Stimulated activated CD4-positive, alpha-beta T cell treated with anti-CD3 and anti-CD28 coated beads, Interleukin-2, amount 100 ng/mL, for 24 hours (primary cell): Measurements from ENCODE around the gene UBE2G1.
"Not testable (repeated sequence)": the region's sequence is repeated elsewhere in the genome, so short reads cannot be mapped to it uniquely, and the experiment has no call there.

Experiments used
- DNase-seq, 2 donors: peaks; one replicate each; pipeline ENCODE4 v3.0.0-alpha.2; 2020

UBE2G1 gene

DNA sequence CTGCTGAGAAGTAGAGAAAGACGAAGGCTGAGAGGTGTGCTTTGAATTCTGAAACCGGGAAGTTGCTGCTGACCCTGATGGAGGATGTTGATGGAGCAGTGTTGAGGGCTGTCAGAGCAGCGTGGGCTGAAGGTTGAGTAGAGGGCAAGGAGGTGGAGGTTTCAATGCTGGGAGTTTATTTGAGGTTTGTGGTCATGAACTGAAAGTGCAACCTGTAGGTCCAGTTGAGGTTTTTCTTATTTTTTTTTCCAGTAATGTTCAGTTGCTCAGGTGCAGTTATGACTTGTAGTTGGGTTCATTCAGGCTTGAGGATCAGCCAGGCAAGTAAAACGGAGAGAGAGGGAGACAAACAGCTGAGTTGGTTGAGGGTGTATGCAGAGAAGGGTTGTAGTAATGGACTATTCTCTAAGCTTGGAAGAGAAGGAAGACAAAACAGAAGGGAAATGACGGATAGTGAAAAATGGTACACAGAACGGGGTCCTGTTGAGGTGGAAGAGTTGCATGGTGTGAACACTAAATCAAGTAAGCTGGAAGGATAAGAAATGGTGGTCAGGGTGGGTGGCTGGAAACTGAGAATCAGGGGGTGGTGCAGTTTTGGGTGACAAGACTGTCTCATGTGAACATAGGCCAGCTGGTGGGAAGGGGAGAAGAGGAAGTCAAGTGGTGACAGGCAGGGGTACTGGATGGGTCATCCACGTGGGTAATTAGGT is 8.7 kb upstream of the UBE2G1 start:
- peak; percentile 57 to 73 for DNase-seq

DNA sequence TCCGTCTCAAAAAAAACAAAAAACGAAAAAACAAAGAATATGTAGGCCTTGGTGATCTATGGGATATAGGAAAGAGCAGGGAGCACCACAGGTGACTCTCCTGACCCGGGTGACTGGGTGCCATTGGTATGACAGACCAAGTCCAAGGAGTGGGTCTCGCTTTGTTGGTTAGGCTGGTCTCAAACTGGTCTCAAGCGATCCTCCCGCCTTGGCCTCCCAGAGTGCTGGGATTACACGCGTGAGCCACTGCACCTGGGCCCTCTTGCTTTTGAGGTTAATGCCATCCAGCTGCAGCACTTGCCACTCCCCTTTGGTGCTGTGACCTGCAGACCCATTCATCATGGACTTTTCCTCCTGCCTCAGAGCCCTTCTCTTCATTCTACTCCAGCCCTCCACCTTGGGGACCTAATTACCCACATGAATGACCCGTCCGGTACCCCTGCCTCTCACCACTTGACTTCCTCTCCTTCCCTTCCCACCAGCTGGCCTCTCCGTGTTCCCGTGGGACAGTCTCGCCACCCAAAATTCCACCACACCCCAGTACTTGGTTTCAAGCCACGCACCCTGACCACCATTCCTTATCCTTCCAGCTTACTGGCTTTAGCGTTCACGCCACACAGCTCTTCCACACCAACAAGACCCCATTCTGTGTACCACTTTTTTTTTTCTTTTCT is 3.2 kb upstream of the UBE2G1 start:
- no peak for DNase-seq

DNA sequence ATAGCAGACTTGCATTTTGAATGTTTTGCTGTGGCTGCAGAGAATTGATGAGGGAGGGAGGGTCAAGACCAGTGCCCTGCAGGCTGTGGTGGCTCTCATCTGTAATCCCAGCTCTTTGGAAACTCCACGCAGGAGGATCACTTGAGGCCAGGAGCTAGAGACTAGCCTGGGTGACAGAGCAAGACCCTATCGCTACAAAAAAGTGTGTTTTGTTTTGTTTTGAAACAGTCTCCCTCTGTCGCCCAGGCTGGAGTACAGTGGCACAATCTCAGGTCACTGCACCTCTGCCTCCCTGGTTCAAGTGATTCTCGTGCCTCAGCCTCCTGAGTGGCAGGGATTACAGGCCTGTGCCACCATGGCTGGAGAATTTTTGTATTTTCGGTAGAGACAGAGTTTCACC is 1.9 kb upstream of the UBE2G1 start:
- DNase-seq, result no peak

DNA sequence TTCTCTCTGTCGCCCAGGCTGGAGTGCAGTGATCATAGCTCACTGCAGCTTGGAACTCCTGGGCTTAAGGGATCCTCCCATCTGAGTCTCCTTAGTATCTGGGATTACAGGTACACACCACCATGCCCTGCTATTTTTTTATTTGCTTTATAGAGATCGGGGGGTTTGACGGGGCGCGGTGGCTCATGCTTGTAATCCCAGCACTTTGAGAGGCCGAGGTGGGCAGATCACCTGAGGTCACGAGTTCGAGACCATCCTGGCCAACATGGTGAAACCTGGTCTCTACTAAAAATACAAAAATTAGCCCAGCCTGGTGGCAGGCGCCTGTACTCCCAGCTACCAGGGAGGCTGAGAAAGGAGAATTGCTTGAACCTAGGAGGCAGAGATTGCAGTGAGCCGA is 702 bp upstream of the UBE2G1 start:
- DNase-seq, result not testable (repeated sequence)

DNA sequence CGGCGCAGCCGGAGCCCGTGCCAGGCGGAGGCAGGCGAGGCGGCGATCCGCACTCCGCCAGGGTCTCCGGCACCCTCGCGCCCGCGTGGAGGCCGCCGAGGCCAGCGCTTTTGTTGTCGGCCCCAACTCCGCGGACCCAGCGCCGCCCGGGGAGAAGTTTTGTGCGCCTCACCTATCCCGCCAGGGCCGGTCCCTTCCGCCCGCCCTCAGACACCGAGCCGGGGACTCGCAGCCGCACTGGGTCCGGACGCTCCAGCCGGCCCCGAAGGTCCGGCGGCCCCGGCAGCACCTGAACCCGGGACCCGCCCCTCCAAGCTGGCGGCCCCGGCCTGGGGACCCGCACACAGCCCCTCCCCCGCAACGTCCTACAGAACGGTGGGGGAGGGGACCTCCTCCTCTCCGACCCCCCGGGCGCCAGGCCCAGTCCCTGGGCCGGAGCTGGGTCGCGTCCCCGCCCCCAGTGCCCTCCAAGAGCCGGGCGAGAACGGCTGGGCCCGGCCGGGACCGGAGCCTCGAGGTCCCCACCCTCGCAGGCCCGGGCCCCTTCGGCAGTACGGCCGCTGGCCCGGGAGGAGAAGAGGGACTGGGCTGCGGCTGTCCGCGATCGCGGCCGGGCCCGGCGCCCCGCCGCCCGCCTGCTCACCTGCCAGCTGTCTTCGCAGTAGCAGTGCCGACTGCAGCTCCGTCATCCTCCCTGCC is 698 bp downstream of the UBE2G1 start:
- DNase-seq, result peak; percentile 43 to 51

DNA sequence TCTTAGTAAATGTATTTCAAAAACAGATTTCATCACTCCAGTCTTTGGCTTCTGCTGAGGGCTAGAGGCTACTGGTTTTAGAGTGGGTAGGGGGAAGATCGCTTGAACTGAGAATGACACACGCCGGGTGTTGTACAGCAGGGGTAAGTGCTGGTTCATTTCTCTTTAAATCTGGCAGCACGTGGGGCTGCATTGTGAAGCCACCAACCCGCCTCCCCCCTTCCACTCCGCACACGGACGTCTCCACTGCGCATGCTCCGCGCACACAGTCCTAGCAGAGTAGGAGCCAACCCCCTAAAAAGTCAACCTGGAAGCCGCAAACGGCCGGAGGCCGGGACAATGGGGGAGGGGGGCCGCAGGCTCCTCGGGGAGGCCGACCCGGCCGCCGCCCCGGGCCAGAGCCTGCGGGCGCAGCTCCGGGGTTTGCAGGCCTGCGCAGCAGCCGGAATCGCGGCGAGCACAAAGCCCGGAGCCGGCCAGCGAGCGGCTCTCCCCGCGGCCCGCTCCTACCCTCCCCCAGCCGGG is 1.3 kb downstream of the UBE2G1 start:
- DNase-seq, result peak; percentile 89

DNA sequence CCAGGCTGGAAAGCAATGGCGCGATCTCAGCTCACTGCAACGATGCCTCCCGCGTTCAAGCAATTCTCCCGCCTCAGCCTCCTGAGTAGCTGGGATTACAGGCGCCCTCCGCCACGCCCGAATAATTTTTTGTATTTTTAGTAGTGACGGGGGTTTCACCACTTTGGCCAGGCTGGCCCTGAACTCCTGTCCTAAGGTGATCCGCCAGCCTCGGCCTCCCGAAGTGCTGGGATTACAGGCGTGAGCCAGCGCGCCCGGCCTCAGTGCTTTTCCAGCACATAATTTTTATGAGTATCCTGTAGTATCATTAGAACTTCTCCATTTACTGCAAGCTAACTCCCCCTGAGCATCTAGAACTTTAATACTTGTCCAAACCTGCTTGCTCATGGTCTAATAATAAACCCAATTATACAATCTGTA is 1.8 kb downstream of the UBE2G1 start:
- no peak for DNase-seq

DNA sequence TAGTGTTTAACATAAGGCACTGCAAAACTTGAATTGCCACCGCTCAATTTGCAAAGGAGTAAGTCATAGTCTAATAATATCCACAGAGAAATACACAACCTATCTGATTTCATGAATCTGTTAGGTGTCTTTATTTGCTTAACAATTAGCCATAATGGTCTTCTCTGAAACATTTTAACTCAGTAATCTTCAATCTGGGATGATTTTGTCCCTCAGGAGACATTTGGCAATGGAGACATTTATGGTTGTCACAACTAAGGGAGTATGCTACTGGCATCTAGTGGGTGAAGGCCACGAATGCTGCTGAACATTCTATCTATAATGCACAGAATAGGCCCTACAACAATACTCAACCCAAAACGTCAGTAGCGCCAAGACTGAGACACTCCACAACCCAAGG is 4.3 kb downstream of the UBE2G1 start:
- no peak for DNase-seq

DNA sequence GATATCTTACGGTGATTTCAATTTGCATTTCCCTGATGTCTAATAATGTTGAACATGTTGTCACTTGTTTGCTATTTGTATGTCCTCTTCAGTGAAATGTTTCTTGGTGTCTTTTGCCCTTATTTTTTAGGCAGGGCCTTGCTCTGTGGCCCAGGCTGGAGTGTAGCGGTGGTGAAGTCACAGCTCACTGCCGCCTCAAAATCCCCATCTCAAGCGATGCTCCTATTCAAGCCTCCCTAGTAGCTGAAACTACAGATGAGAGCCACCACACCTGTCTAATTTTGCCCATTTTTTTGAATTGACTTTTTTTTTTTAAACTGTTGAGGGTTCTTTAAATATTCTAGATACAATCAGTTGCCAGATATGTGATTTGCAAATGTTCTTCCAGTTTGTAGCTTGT is 8.3 kb downstream of the UBE2G1 start:
- no peak for DNase-seq

DNA sequence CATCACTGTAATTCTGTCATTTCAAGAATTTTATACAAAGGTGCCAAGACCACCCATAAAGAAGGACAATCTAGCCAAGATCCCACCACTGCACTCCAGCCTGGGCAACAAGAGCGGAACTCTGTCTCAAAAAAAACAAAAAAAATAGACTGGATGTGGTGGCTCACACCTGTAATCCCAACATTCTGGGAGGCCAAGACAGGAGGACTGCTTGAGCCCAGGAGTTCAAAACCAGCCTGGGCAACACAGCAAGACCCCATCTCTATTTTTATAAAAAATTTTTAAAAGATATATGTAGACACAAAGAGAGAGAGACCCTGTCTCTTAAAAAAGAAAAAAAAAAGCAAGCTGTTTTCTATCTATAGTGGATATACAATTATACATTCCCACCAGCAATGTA is 8.8 kb downstream of the UBE2G1 start:
- DNase-seq, result no peak

DNA sequence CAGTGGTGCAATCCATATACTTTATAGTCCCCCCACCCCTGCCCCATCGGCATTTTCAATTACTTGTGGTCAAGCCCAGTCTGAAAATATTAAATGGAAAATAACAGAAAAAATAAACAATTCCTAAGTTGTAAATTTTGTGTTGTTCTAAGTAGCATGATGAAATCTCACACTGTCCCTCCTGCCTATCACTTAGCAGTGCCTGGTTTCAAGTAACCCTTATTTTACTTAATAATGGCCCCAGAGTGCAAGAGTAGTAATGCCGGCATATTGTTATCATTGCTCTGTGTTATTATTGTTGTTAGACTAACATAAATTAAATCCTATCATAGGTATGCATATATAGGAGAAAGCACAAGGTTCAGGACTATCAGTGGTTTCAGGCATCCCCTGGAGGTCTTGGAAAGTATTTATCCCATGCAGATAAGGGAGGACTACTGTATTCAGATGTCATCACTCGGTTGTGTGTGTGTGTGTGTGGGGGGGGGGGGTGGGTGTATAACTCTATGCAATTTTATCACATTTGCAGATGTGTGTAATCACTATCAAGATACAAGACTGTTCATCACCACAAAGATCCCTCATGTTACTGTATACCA is 9.3 kb downstream of the UBE2G1 start:
- no peak for DNase-seq

DNA sequence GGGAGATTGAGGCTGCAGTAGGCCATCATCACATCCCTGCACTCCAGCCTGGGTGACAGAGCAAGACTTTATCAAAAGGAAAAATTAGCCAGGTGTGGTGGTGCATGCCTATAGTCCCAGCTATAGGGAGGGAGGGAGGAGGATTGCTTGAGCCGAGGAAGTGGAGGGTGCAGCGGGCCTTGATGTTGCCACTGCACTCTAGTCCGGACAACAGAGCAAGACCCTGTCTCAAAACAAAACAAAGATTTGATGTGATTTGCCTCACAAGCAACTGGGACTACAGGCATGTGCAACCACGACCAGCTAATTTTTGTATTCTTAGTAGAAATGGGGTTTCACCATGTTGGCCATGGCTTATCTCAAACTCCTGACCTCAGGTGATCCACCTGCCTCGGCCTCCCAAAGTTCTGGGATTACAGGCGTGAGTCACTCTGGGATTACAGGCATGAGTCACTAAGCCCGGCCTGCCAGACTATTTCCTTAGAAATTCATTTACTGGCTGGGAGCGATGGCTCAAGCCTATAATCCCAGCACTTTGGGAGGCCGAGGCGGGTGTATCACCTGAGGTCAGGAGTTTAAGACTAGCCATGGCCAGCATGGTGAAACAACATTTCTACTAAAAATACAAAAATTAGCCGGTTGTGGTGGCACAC is 11.5 kb downstream of the UBE2G1 start:
- DNase-seq, result no peak

DNA sequence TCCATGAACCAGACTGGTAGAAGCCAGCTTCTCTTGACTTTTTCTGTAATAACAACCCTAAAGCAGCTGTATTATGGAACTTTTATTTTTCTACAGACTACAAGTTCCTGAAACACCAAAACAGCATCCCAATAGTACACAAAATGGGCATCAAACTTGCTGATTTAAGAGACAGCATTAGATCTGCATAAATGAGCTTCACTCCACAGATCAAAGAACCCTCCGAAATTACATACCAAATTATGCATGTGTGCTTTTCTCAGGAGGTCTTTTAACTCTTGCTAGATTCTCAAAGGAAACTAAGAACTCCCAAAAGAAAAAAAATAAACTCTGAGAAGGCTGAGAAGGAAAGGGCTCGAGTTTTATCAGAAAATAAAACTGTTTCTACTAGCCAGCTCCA is 12.3 kb downstream of the UBE2G1 start:
- no peak for DNase-seq

DNA sequence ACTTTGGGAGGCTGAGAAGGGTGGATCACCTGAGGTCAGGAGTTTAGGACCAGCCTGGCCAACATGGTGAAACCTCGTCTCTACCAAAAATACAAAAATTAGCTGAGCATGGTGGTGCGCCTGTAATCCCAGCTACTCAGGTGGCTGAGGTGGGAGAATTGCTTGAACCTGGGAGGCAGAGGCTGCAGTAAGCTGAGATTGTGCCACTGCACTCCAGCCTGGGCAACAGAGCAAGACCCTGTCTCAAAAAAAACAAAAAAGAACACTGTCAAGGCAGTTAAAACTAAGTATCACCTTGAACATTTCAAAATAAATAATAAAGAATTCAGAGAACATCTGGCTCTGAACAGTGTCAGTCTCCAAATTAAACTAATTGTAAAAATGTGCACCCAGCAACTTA is 16.3 kb downstream of the UBE2G1 start:
- DNase-seq, result not testable (repeated sequence)

DNA sequence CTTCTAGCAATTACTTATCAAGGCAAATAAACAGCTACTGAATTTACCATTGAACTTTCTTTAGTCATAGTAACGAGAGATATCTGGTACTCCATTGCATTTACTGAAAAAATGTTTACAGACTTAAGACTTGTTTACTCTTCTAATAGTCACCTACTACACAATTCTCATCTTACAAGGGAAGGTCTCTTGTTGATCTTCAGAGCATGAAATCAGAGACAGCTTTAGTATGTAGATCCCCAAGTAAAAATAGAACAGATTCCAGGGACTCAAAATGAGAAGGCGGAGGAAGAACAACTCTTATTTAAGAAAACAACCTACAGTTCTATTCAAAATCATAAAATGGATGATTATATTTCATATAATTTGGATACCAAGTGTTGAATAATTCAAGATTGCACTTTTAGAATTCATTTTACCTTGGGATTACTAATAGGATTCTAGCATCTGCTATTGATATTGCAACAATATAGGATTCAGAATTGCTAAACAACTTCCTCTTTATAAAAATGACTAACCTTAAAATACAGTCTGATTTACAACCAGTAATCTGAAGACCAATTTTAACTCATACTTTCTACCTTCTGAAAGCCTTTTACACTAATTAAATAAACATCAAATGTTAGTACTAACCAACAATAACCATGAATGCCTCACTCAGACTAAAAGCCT is 20.8 kb downstream of the UBE2G1 start:
- no peak for DNase-seq

DNA sequence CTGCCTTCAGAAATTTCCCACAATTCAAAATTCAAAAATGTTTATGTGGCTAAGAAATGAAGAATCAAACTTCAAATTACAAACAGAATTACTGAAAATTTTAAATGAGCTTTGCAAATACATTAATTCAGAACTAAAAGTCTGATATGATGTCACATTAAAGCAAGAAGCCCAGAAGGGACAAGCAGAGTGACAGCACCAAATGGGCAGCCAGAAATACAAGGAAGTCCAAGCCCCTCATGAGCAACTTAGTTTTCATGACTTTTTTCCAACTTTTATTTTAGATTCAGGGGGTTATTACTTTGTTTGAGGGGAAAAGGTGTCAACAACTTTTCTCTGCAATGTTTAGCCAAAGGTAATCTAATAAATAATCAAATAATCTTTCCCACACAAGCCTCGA is 21.5 kb downstream of the UBE2G1 start:
- no peak for DNase-seq

DNA sequence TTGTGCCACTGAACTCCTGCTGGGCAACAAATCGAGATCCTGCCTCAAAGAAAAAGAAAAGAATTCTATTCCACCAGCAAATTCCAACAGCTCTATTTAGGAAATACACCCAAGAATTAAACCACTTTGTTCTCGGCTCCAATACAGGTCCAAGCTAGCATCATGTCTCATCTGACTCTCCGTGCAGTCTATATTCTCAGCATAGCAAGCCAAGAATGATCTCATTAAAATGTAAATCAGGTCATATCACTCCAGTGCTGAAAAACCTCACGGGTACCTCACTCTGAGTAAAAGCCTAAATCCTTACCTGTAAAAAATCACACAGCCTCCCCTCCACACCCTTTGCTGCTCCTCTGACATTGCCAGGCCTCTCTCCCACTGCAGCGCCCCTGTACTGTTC is 23.9 kb downstream of the UBE2G1 start:
- DNase-seq, result no peak

DNA sequence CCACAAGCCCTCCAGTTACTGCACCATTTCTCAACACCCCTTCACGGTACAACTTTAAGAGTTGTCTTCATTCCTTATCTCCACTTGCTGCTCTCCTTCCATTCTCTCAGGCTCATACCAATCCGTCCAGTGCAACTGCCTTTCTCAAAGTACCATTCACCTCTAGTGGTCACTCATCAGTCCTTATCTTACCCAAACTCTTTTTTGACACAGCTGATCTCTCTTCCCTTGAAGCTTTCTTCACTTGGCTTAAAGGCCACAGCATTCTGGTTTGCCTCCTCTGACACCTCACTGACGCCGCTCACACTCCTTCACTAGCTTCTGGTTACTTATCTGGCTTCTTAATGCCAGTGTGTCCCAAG is 24.9 kb downstream of the UBE2G1 start:
- DNase-seq, result no peak

DNA sequence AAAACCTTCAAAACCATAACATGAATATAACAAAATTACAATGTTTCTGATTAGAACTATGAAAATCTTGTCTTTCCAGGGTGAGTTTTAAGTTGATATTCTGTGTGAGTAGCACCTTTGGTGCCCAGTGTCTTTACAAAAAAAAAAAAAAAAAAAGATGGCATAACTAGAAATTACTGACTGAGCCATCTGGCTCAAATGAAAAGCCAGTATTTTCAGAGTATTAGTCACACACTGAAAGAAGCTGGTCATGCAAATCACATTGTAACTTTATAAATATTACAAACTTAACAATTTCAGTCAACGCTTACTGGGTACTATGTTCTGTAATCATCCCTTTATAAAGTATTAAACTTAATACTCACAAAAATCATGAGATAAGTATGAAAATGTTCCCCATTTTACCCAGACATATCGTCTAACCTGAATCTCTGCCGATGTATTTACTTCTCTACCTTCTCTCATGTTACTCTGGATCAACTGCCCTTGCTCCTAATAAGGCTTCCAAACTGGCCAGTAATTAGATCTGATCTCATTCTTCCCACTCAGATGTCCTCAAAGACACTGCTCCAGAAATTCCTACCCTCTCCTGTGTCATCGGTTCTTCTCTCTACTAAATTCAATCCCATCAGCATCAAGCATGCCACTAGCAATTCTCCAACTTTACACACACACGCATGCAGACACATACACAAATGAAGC is 25.4 kb downstream of the UBE2G1 start:
- no peak for DNase-seq

DNA sequence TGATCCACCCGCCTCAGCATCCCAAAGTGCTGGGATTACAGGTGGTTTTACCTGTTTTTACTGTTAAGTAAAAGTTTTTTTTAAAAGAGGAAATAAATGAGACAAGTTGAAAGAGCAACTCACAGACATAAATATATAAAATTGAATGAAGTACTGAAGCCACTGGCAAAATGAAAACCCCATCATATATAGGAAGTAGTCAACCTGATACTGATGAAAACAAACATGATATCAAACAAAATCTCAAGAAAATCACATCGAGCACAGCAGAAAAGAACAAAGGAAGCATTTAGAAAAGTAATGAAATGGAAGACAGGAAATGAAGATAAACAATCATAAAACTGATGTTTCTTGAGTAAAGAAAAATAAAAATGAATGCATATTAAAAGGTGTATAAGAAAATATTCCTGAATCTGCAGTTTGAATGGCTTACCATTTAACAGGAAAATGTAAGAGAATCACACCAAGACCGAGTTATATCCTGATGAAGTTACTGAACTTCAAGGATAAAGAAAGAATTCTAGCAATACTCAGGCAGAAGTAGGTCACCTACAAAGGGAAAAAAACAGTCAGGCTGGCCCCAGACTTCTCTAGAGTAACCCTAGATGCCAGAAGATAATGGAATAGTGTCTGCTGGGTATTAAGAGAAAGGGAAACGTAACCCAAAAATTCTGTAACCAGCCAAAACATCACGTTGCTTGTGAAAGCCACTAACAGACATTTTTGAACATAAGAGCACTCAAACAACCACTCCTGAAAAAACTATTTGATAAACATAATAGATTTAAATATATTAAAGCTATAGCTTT is 31.5 kb downstream of the UBE2G1 start:
- no peak for DNase-seq

DNA sequence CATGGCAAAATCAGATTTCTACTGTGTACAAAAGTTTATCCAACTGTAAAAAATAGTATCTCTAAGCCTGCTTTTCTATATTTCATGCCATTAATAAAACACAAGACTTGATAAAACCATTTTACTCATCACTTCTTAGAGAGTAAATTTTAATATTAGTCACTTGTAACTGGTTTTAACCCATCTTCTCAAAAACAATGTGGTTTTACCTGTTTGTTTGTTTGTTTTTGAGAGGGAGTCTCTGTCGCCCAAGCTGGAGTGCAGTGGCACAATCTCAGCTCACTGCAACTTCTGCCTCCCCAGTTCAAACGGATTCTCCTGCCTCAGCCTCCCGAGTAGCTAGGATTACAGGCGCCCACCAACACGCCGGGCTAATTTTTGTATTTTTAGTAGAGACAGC is 32.1 kb downstream of the UBE2G1 start:
- DNase-seq, result no peak
